Fibroblast of skin of left biceps (primary cell): ENCODE data around the gene CDC42SE1.

Experiments used
- DNase-seq, 2 experiments: peaks; one replicate each; pipeline ENCODE4 v3.0.0-alpha.2; 2013; ENCODE audit warnings: low read depth in 2 of 2

Gene CDC42SE1

DNA sequence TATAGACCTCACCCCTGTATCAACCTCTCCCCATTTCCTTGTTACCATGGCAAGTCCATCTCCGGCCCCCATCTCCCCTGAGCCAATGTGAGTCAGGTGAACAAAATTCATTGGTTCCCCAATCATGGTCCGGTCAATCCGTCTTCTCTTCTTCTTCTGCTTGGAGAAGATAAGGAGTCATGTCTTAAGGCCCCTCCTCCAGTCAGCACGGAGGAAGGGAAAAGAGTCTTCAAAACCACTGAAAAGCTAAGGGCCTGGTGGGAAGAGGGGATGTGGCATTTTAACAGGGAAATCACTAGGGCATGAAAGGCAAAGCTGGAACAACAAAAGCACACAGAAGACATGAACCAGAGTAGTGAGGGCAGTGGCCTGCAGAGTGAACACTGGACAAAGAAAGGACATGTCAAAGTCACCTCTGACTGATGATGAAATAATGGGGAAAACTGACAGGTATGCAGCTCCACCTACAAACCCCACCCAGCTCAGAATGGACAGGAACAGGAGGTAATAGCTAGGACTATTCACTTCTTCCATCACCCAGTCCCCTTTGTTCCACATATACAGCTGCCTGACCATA lies 4.4 kb downstream of the CDC42SE1 start:
- no peak for DNase-seq

GRCh38 chr1:151051356-151052009 lies 7.9 kb downstream of the CDC42SE1 start:
- DNase-seq: no peak

GRCh38 chr1:151050051-151050688 lies 9.3 kb downstream of the CDC42SE1 start:
- no peak for DNase-seq

DNA sequence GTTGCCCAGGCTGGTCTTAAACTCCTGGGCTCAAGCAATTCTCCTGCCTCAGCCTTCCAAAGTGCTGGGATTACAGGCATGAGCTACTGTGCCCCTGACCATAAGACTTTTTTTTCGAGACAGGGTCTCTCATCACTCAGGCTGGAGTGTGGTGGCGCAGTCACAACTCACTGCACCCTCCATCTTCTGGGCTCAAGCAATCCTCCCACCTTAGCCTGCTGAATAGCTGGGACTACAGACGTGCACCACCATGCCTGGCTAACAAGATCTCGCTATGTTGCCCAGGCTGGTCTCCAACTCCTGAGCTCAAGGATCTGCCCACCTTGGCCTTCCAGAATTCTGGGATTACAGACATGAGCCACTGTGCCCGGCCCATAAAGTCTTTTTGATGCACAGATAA lies 10.0 kb downstream of the CDC42SE1 start:
- DNase-seq: no peak

- DNase-seq: no peak
These were observed 10.8 kb downstream of the CDC42SE1 start for GRCh38 chr1:151048645-151049032.

GRCh38 chr1:151047925-151048644 lies 11.3 kb downstream of the CDC42SE1 start:
- peak in 1 of 2 experiments; percentile 15 for DNase-seq

DNA sequence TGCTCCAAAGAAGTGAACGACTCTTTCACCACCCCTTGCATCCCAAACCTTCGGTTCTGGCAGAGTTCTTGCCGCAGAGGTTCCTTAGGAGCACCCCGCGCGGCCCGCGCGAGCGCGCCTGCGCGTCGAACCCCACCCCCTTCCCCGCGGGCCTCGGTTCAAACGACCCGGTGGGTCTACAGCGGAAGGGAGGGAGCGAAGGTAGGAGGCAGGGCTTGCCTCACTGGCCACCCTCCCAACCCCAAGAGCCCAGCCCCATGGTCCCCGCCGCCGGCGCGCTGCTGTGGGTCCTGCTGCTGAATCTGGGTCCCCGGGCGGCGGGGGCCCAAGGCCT lies 11.9 kb downstream of the CDC42SE1 start, which contains the start of gene C1orf56:
Gene C1orf56, plus strand, starts transcription at position 161 of the 334 bp plus-strand sequence. Its CDS starts 97 bp downstream, at position 258.
- peak in 1 of 2 experiments; percentile 22 for DNase-seq

GRCh38 chr1:151043163-151043562 lies 16.3 kb downstream of the CDC42SE1 start:
- DNase-seq: no peak

DNA sequence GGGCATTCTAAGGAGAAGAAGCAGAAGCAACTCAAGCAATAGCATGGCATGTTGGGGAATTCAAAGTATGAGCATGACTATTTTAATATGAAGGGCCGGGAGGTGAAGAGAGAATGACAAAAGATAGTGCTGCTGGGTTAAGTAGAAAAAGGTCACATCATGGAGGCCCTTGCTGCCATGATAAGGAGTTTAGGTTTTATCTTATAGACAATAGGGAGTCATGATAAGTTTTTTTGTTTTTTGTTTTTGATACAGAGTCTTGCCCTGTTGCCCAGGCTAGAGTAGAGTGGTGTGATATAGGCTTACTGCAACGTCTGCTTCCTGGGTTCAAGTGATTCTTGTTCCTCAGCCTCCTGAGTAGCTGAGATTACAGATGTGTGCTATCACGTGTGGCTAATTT lies 19.9 kb downstream of the CDC42SE1 start:
- no peak for DNase-seq

DNA sequence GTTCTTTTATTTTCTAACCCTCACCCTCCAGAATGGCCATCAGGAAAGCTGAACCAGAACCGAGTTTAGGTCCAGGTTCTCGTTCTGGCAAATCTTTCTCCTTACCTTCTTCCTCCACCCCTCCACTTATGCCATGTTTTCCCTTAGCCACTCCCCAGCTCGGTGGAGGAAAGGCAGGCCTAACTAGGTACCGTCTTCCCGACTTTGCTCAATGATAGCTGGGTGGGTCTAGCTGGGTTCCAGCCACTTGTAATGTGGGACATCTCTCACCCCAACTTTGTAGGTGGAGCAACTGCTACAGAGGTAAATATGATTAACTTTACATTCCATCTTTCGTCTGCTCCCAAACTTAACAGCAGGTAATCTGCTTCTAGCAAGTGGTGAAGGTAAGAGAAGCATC lies 22.4 kb downstream of the CDC42SE1 start:
- no peak for DNase-seq

GRCh38 chr1:151036356-151036755 lies 23.1 kb downstream of the CDC42SE1 start, which contains the start of gene BNIPL:
BNIPL (plus strand) TSS chr1:151036586; CDS start chr1:151036726, 140 bp downstream.
- DNase-seq: no peak

GRCh38 chr1:151035167-151035566 lies 24.3 kb downstream of the CDC42SE1 start:
- no peak for DNase-seq

DNA sequence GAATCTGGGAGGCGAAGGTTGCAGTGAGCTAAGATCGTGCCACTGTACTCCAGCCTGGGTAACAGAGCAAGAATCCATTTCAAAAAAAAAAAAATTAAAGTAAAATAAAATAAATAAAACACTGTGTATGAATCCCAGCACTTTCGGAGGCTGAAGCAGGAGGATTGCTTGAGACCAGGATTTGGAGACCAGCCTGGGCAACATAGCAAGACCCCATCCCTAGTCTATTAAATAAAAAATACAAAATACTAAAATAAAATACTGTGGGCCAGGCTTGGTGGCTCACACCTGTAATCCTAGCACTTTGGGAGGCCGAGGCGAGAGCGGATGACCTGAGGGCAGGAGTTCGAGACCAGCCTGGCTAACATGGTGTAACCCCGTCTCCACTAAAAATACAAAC lies 27.3 kb downstream of the CDC42SE1 start:
- no peak for DNase-seq

- DNase-seq: no peak
These were observed 33.0 kb downstream of the CDC42SE1 start for GRCh38 chr1:151026460-151026859.

DNA sequence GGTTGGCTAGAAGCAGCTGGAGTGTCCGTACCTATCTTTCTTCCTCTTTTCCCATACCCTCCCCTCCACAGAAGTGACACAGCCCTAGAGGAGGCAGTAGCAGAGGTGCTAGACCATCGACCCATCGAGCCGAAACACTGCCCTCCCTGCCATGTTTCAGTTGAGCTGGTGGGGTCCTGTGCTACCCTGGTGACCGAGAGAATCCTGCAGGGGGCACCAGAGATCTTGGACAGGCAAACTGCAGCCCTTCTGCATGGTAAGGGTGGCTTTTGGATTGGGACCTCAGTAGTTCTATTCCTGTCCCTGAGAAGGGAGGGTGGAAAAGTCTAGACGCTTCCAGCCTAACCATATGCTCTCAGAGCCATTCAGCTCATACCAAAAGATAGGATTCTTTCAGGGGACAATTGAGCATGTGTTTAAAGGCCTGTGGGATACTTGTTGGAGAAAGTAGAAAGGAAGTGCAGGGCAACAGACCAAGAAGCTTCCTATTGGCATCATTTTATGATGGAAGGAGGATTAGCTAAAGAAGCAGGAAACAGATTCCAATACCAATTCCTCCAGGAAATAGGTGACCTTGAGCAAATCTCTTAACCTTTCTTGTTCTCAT lies 34.8 kb downstream of the CDC42SE1 start:
- DNase-seq: peak in 1 of 2 experiments; percentile 21

DNA sequence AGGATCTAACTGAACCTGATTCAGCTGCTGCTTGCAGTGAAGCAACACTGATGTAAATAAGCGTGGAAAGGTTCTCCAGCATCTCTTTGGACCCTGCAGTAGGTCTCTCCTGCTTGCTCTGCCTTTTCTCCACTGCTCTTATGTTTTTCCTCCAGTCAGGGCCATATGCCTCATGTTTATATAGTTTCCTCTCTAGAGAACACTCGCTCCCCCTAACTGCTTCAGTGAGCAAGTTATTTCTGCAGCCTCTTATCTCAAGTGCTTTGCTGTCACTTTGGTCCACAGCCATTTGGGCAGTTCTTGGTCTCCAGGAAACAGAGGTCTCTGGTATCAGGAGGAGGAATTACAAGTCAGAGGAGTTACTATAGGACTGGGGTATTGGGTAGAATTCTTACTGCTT lies 45.9 kb downstream of the CDC42SE1 start:
- no peak for DNase-seq

DNA sequence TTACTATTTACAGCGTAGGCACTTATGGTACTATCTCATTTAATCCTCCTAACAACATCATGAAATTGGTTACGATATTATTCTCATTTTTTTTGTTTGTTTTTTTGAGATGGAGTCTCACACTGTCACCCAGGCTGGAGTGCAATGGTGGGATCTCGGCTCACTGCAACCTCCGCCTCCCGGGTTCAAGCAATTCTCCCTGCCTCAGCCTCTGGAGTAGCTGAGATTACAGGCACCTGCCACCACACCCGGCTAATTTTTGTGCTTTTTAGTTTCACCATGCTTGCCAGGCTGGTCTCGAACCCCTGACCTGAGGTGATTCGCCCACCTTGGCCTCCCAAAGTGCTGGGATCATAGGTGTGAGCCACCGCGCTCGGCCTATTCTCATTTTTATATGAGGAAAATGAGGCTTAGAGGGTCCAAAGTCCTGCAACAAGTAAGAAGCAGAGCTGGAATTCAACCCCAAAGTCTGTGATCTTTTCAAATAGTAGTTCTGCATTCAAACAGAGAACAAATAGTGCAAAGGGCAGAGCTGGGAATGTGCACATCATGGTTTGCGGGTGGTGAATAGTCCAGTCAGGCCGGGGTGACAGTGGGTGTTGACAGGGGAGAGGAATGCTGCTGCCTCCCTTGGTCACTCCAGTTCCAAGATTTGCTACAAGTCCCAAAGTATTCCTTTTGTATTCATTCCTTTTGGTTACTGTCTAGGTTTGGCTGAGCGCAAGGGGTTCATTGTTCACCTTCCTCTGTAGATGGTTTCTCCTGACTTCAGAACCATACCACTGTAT lies 46.5 kb downstream of the CDC42SE1 start:
- no peak for DNase-seq

GRCh38 chr1:151011154-151011850 lies 48.1 kb downstream of the CDC42SE1 start:
- no peak for DNase-seq

DNA sequence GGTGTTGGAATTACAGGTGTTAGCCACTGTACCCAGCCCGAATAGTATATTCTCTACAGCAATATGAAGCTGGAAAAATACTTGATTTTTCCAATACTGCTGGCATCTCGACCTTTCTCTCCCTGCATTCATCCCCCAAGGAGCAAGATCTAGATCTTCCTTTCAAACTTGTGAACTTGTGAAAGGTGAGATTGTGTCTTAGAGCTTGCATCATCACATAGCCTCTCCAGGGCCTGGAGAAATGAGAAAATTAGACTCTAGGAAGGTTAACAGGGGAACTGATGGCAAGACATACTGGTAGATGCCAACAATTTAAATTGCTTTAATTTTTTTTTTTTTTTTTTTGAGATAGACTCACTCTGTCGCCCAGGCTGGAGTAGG lies 49.1 kb downstream of the CDC42SE1 start:
- no peak for DNase-seq

- no peak for DNase-seq
These were observed 49.6 kb downstream of the CDC42SE1 start for GRCh38 chr1:151009674-151010345.
